ENCODE measurements around the gene GORASP1.

Gene GORASP1

GRCh38 chr3:39096775-39097174 is 10.7 kb downstream of the GORASP1 start:
- no peak for TF ChIP-seq CTCF (IDR thresholded peaks at IDR 0.05; ENCODE audit: control insufficient read depth, extremely low read depth, insufficient read depth)
- H3K4me3 ChIP-seq (ENCODE audit: low read depth, low read length) = no peak overlapping the region
- DNase-seq (ENCODE audit: low read depth) = no peak

DNA sequence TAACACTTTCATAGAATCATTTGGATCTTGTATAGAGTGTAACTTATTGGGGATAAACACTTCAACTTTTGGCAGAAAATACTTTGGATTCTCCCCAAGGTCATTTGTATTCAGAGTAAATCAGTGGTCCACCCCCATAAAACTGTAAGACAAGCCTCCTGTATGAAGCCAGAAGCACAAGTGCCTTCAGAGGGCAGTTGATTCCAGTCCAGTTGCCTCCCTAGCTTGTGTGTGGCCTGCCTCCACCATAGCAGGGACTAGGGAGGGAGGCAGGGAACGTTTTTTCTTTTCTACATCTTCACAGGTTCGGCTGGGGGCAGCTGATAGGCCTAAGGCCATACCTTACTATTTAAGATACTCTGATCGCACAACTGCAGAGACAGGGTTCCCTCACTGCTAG is 11.6 kb downstream of the GORASP1 start:
- no peak overlapping the region for H3K4me3 ChIP-seq (ENCODE audit: low read depth, low read length)
- no peak for DNase-seq (ENCODE audit: low read depth)
- TF ChIP-seq CTCF (IDR thresholded peaks at IDR 0.05; ENCODE audit: control insufficient read depth, extremely low read depth, insufficient read depth) = no peak

- H3K4me3 ChIP-seq (ENCODE audit: low read depth, low read length) = no peak overlapping the region
- no peak for TF ChIP-seq CTCF (IDR thresholded peaks at IDR 0.05; ENCODE audit: control insufficient read depth, extremely low read depth, insufficient read depth)
- no peak for DNase-seq (ENCODE audit: low read depth)
These were observed 12.4 kb downstream of the GORASP1 start for GRCh38 chr3:39094851-39095677.

DNA sequence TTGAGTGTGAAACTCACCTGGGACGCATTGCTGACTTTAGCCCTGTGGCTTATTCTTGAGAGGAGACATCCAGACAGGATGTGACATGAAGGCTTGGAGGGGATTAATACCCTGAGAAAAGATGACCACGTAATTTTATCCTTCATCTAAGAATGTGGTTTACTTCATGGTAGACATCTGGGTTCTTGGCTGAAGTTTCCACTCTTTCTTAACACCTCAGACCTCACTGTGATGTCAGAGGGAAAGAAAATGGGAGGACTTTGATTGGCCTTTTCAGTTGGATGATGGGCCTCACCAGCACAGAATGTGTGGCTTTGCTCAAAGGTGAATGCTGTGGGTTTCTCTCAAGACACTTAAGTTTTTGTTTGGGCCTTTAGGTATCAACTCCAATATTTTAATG is 16.5 kb downstream of the GORASP1 start:
- DNase-seq (ENCODE audit: low read depth) = no peak
- H3K4me3 ChIP-seq (ENCODE audit: low read depth, low read length) = no peak overlapping the region
- TF ChIP-seq CTCF (IDR thresholded peaks at IDR 0.05; ENCODE audit: control insufficient read depth, extremely low read depth, insufficient read depth) = no peak

- no peak for TF ChIP-seq CTCF (IDR thresholded peaks at IDR 0.05; ENCODE audit: control insufficient read depth, extremely low read depth, insufficient read depth)
- H3K4me3 ChIP-seq (ENCODE audit: low read depth, low read length) = no peak overlapping the region
- no peak for DNase-seq (ENCODE audit: low read depth)
These were observed 18.5 kb downstream of the GORASP1 start for GRCh38 chr3:39088889-39089288.

GRCh38 chr3:39088456-39088855 is 19.0 kb downstream of the GORASP1 start:
- TF ChIP-seq CTCF (IDR thresholded peaks at IDR 0.05; ENCODE audit: control insufficient read depth, extremely low read depth, insufficient read depth) = no peak
- no peak overlapping the region for H3K4me3 ChIP-seq (ENCODE audit: low read depth, low read length)
- no peak for DNase-seq (ENCODE audit: low read depth)

DNA sequence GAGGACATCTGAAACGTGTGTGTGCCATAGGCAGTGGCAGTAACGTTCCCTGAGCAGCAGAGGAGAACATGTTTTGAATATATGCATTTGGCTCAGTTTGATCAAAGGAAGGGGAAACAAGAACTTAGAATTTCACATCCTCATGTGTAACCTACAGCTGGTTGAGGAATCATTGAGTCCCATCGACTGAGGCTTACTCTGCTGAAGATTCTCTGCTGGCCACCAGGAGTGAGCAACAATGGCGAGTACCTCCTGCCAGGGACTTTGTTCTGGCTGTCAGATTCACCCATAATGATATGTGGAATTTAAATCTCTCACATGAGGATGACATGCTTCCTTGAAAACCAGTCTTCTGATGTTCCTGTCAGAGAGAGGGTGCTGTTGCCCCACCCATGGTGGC is 21.3 kb downstream of the GORASP1 start:
- no peak for DNase-seq (ENCODE audit: low read depth)
- H3K4me3 ChIP-seq (ENCODE audit: low read depth, low read length) = no peak overlapping the region
- no peak for TF ChIP-seq CTCF (IDR thresholded peaks at IDR 0.05; ENCODE audit: control insufficient read depth, extremely low read depth, insufficient read depth)

Measured in LNCaP clone FGC (cell line).